Liver (tissue), 9 donors: Measurements from ENCODE around the gene ANKRD49. TPM values are rescaled to one million over a fixed set of nuclear protein-coding genes. Genes with fewer than 3 reads are reported as not detected.

Experiments used
- DNase-seq: peaks from one replicate; pipeline ENCODE4 v3.0.0-alpha.2; 2017; ENCODE audit warnings: low spot score
- H3K27ac ChIP-seq, 2 donors: one replicate each; pipeline ENCODE4 v1.7.0; 2013; ENCODE audit warnings: inconsistent platforms in 2 of 2, low read length in 2 of 2, control low read depth in 1 of 2, low read depth in 1 of 2, mild to moderate bottlenecking in 1 of 2
- H3K27me3 ChIP-seq, 4 donors: one replicate each; pipeline versions ENCODE4 v1.6.1 to v1.7.0; 2013; ENCODE audit warnings: low read length in 3 of 4, inconsistent platforms in 1 of 4, mild to moderate bottlenecking in 1 of 4, moderate library complexity in 1 of 4; ENCODE audit not compliant: control insufficient read depth in 4 of 4, insufficient read depth in 4 of 4
- H3K36me3 ChIP-seq, 4 donors: one replicate each; pipeline versions ENCODE4 v1.6.1 to v1.7.0; 2013; ENCODE audit warnings: low read length in 3 of 4, mild to moderate bottlenecking in 3 of 4, low read depth in 1 of 4, moderate library complexity in 1 of 4; ENCODE audit not compliant: control insufficient read depth in 4 of 4, insufficient read depth in 3 of 4
- H3K4me1 ChIP-seq, 4 donors: one replicate each; pipeline versions ENCODE4 v1.6.1 to v1.7.0; 2013; ENCODE audit warnings: low read length in 3 of 4, mild to moderate bottlenecking in 3 of 4, moderate library complexity in 1 of 4; ENCODE audit not compliant: control insufficient read depth in 4 of 4, insufficient read depth in 4 of 4
- H3K4me3 ChIP-seq, 3 donors: one replicate each; pipeline versions ENCODE4 v1.6.1 to v1.7.0; 2013; ENCODE audit warnings: low read length in 3 of 3, control low read depth in 1 of 3, low read depth in 1 of 3, mild to moderate bottlenecking in 1 of 3
- H3K9ac ChIP-seq, 2 donors: one replicate each; pipeline ENCODE4 v1.7.0; 2013; ENCODE audit warnings: low read length in 2 of 2, mild to moderate bottlenecking in 2 of 2, moderate library complexity in 2 of 2, control low read depth in 1 of 2, low read depth in 1 of 2
- H3K9me3 ChIP-seq, 4 donors: one replicate each; pipeline versions ENCODE4 v1.6.1 to v1.7.0; 2013; ENCODE audit warnings: low read length in 3 of 4; ENCODE audit not compliant: control insufficient read depth in 4 of 4
- ATF3 ChIP-seq: IDR thresholded peaks from 2 replicates; pipeline ENCODE4 v1.6.1; 2016; ENCODE audit warnings: antibody characterized with exemption
- FOXA2 ChIP-seq: IDR thresholded peaks from 2 replicates; pipeline ENCODE4 v1.6.1; 2016; ENCODE audit warnings: antibody characterized with exemption
- GABPA ChIP-seq, 2 donors: IDR thresholded peaks in 1 of 2; conservative IDR thresholded peaks in 1 of 2; 2 replicates each; pipeline ENCODE4 v1.6.1; 2016; ENCODE audit warnings: antibody characterized with exemption in 2 of 2, mild to moderate bottlenecking in 1 of 2, moderate library complexity in 1 of 2
- HNF4A ChIP-seq, 2 donors: conservative IDR thresholded peaks; 2 replicates each; pipeline ENCODE4 v1.6.1; 2016; ENCODE audit warnings: antibody characterized with exemption in 2 of 2, mild to moderate bottlenecking in 2 of 2
- HNF4G ChIP-seq: IDR thresholded peaks from 2 replicates; pipeline ENCODE4 v1.6.1; 2016; ENCODE audit warnings: antibody characterized with exemption
- NR2F2 ChIP-seq: IDR thresholded peaks from 2 replicates; pipeline ENCODE4 v1.6.1; 2016; ENCODE audit warnings: antibody characterized with exemption
- RAD21 ChIP-seq, 2 donors: IDR thresholded peaks; 2 replicates each; pipeline ENCODE4 v1.6.1; 2016; ENCODE audit warnings: antibody characterized with exemption in 2 of 2, mild to moderate bottlenecking in 2 of 2
- REST ChIP-seq: IDR thresholded peaks from 2 replicates; pipeline ENCODE4 v1.6.1; 2016; ENCODE audit warnings: antibody characterized with exemption, mild to moderate bottlenecking
- RXRA ChIP-seq, 2 donors: IDR thresholded peaks; 2 replicates each; pipeline ENCODE4 v1.6.1; 2017 to 2018; ENCODE audit warnings: antibody characterized with exemption in 2 of 2, mild to moderate bottlenecking in 1 of 2
- SP1 ChIP-seq: IDR thresholded peaks from 2 replicates; pipeline ENCODE4 v1.6.1; 2018; ENCODE audit warnings: antibody characterized with exemption, mild to moderate bottlenecking
- YY1 ChIP-seq: IDR thresholded peaks from 2 replicates; pipeline ENCODE4 v1.6.1; 2016; ENCODE audit warnings: antibody characterized with exemption, mild to moderate bottlenecking
- ZBTB33 ChIP-seq: IDR thresholded peaks from 2 replicates; pipeline ENCODE4 v1.6.1; 2016; ENCODE audit warnings: antibody characterized with exemption
- WGBS: extraction: QIAGEN DNeasy Blood & Tissue Kit; methylation state at CpG from one replicate; pipeline ENCODE4 v1.1.7; 2013; 5-methylcytosine and 5-hydroxymethylcytosine counted together
- polyA plus RNA-seq, 2 donors: library from polyadenylated mRNA; stranded (reverse) in 1 of 2; unstranded in 1 of 2; fragments of 200-250 nt in 1 of 2; fragments of >200 nt in 1 of 2; fragmentation: Nextera tagmentation in 1 of 2; extraction: Ambion mirVana in 1 of 2; gene quantifications; one replicate each; pipeline versions ENCODE4 v1.2.1 to v1.2.3, GENCODE V29; 2013 to 2015
- total RNA-seq, 2 donors: library from RNA; depleted of rRNA; stranded (reverse); fragments of >200 nt; gene quantifications; one replicate each; pipeline ENCODE4 v1.2.3, GENCODE V29; 2014
- donor health status: healthy.
- donor health status: healthy.
- donor health status: healthy.
- donor health status: healthy.
- donor health status: healthy.

The ANKRD49 gene
- total and polyA plus RNA-seq, 4 donors, result 5.4 to 12.3 (median 9.8) TPM

GRCh38 chr11:94459576-94459975 lies 34.2 kb upstream of the ANKRD49 start (continued):
- TF ChIP-seq REST (no peak), FOXA2 (no peak), HNF4A (conservative IDR thresholded peaks at IDR 0.05) (no peak), RAD21 (IDR thresholded peaks at IDR 0.05) (no peak), GABPA (IDR thresholded peaks at IDR 0.05 in 1 of 2, conservative IDR thresholded peaks at IDR 0.05 in 1 of 2) (no peak), SP1 (no peak), HNF4G (no peak), RXRA (IDR thresholded peaks at IDR 0.05) (no peak)

DNA sequence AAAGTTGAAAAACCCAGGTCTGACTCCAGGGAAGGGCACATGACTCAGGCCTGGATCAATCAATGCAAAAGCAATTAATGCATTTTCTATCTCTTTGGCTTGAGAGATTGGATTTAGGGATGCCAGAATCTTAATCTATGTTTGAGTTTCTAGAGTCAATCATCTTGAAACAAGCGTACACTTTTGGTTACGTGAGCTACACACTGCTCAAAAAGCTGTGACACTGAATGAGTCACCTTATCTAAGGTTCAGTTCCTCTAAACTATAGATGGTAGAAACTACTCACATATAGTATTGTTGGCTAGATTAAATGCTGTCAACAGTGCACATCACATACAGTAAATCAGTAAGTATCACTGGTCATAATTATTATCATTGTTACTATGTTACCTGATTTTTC lies 24.4 kb upstream of the ANKRD49 start:
- Histone ChIP-seq H3K27me3 (no peaks in the 10 kb centered on the region), H3K4me1 (no peaks in the 10 kb centered on the region), H3K27ac (no peak overlapping the region), H3K36me3 (peaks cover 0 to 32% (median 5%) of the 10 kb centered on the region in 4 donors), H3K9ac (no peak overlapping the region), H3K4me3 (no peak overlapping the region), H3K9me3 (no peaks in the 10 kb centered on the region)
- WGBS, result 96% methylated on average over 2 of the region's 2 CpGs
- no peak for TF ChIP-seq YY1
- TF ChIP-seq REST, result no peak
- no peak for TF ChIP-seq HNF4A (conservative IDR thresholded peaks at IDR 0.05)
- no peak for TF ChIP-seq ATF3
- no peak for TF ChIP-seq ZBTB33
- no peak for TF ChIP-seq SP1
- no peak for TF ChIP-seq NR2F2
- no peak for DNase-seq
